Omental fat pad (tissue), 4 donors: Measurements from ENCODE around the gene LAIR2. TPM values are rescaled to one million over a fixed set of nuclear protein-coding genes. Genes with fewer than 3 reads are reported as not detected.

ENCODE experiments used
- ATAC-seq: fragments of 150-250 bp; one replicate; pipeline ENCODE4 v1.9.1; 2016; ENCODE audit warnings: mild to moderate bottlenecking, moderate library complexity; ENCODE audit not compliant: low FRiP score
- DNase-seq: peaks from one replicate; pipeline ENCODE4 v3.0.0-alpha.2; 2019; ENCODE audit warnings: low spot score
- total RNA-seq, 4 donors: library from RNA; depleted of rRNA; stranded (reverse); fragments of >200 nt; gene quantifications; one replicate each; pipeline ENCODE4 v1.1.0, GENCODE V29; 2016
- TF ChIP-seq, protein P1 (sequence below), 3 donors: fragments of 450-650 bp; IDR thresholded peaks; one replicate each; pipeline ENCODE4 v1.5.1; 2016 to 2017; ENCODE audit warnings: antibody characterized with exemption in 3 of 3, mild to moderate bottlenecking in 3 of 3, moderate library complexity in 2 of 3

LAIR2 gene
- total RNA-seq, 4 donors from 2014 or later, result not detected

DNA sequence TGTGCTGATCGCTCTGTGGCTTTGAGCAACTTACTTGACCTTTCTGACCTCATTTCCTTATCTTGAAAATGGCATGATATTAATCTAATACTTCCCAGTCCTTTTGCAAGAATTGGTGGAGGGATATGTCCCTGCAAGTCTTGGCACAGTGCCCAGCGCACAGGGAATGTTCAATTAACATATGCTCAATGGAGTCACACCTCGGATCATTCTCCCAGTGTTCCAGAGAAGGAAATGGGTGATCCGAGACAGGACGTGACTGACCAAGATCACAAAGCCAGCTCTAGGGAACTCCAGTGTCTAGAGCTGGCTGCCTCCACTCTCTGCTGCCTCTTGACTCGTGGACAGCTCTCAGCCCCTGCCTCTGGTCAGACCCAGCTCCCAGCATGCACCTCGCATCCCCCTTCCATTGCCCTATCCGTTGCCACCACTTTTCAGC is 33.1 kb upstream of the LAIR2 start:
- TF ChIP-seq, protein P1, sequence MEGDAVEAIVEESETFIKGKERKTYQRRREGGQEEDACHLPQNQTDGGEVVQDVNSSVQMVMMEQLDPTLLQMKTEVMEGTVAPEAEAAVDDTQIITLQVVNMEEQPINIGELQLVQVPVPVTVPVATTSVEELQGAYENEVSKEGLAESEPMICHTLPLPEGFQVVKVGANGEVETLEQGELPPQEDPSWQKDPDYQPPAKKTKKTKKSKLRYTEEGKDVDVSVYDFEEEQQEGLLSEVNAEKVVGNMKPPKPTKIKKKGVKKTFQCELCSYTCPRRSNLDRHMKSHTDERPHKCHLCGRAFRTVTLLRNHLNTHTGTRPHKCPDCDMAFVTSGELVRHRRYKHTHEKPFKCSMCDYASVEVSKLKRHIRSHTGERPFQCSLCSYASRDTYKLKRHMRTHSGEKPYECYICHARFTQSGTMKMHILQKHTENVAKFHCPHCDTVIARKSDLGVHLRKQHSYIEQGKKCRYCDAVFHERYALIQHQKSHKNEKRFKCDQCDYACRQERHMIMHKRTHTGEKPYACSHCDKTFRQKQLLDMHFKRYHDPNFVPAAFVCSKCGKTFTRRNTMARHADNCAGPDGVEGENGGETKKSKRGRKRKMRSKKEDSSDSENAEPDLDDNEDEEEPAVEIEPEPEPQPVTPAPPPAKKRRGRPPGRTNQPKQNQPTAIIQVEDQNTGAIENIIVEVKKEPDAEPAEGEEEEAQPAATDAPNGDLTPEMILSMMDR (IDR thresholded peaks at IDR 0.05), result no peak
- no peak for DNase-seq
- ATAC-seq, result no peak

DNA sequence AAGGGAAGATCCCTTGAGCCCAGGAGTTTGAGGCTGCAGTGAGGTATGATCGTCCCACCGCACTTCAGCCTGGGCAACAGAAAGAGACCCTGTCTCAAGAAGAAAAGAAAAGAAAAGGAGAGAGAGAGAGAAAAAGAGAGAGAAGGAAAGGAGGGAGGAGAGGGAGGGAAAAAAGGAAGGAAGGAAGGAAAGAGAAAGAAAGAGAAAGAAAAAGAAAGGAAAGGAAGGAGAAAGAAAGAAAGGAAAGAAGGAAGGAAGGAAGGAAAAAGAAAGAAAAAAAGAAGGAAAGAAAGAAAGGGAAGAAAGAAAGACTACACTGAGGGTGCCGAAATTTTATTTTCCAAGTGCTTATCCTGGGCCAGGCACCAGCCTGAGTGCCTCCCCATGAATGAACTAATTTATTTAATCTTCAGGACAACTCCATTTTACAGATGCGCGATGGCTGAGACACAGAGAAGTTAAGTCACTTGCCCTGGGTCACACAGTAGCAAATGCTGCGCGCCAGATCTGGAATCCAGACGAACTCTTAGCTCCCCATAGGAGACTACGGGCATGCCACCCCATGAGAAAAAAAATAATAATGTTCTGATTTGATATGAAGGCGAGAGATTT is 32.2 kb upstream of the LAIR2 start:
- TF ChIP-seq, protein P1 (IDR thresholded peaks at IDR 0.05), result no peak

DNA sequence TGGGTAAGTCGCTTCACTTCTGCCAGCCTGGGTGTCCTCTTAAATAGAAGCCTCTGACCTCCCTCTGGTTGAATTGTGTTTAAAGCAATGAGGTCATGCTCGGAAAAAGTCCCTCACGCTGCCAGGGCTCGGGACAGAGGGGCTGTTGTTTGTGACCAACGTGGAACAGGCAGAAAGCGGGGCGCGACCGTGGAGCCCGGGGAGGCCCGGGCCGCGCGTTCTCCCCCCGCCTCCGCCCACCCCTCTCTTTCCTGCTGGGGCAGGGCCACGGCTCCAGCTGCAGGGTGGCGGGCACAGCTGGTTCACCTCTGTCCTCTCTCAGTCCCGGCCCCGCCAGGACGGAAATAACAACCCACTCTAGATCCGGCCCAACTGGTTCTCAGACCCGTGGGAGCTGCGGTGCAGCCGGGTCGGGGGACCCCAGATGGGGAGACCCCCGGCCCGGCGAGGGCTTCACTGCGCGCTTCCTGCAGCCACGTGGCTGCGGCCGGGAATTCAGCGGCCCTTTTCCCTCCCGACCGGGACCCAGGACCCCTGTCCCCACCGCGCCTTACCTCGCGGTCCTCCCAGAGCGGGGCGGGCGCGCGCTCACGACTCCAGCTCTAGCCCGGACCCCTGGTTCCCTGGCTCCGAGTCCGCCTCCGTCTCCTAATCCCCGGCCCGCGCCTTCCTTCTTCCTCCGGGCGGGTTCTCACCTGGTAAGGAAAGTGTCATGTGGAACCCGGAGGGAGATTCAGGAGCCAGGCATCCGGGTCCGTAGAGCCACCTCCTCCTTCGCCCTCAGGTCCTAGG is 31.4 kb upstream of the LAIR2 start:
- no peak for DNase-seq
- no peak for ATAC-seq
- TF ChIP-seq, protein P1 (IDR thresholded peaks at IDR 0.05), result no peak

More for the DNA sequence above, 32.2 kb upstream of the LAIR2 start:
- no peak for ATAC-seq
- DNase-seq, result no peak

DNA sequence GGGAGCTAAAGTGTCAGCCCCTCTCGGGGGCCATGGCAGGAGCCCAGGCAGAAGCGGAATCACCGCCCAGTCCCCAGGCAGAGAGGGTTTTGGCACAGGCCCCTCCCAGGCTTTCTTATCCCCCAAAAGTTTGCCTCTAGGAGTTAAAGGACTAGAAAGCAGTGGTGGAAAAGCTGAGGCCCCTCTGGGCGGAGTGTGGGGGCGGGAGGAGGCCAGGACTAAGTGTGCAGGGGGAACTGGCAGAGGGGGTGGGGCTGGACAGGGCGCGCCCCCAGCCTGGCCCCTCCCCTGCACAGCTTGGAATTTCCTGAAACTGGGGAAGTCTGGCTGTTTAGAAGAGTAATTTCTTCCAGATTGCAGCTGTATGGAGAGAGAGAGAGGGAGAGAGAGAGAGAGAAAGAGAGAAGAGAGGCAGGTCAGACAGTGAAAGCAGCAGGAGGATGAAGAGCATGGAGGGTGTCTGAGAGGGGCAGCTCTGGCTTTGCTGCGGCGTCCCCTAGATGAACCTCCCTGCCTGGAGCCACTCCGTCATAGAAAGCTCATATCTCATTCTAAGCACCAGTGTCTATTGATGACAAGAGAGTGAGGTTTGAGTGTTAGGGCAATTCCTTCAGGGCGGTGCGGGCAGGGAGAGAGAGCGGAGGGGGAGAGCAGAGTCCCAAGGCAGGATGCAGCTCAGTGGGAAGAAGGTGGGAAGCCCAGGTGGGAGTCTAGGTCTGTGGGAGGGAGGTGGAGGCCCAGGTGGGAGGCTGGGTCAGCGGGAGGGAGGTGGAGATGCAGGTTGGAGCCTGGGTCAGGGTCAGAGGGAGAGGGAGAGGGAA is 29.4 kb upstream of the LAIR2 start, which contains the start of gene CDC42EP5:
CDC42EP5 (minus strand) TSS at position 226 of the 821 bp plus-strand sequence. CDS start 7,749 bp downstream, outside the sequence.
- ATAC-seq, result peak; percentile 93
- no peak for DNase-seq
- TF ChIP-seq, protein P1 (IDR thresholded peaks at IDR 0.05), result no peak

DNA sequence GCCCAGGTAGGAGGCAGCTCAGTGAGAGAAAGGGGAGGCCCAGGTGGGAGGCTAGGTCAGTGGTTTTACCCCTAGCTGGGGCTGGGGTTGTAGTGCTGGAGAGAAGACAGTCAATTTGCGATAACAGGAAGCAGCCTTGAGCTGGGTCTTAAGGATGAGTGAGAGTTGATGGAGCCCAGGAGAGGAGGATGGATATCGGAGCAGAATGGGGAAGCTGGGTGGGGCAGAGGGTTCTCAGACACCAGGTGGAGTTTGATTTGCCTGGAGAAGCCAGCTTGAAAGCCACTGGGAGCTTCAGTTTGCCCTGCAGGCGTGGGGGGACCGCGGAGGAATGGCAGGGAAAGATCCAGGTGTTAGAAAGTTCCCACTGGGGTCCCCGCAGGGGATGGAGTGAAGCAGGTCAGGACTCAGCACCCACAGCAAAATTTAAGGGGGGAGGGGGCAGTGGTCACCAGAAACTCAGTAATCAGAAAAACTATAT is 28.7 kb upstream of the LAIR2 start:
- no peak for ATAC-seq
- TF ChIP-seq, protein P1 (IDR thresholded peaks at IDR 0.05), result no peak
- no peak for DNase-seq

DNA sequence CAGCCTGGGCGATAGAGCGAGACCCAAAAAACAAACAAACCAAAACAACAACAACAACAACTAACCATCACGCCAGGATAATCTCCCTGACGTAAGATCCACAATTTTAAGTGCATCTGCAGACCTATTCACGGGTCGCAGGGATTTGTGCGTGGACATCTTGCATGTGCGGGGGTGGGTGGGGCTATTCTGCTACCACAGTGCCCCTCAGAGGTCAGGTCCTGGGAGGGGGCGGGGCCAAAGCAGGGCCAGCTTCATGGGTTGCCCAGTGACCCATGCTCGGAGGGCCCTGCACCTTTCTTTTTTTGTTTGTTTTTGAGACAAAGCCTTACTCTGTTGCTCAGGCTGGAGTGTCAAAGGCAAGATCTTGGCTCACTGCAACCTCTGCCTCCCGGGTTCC is 26.9 kb upstream of the LAIR2 start:
- DNase-seq (no peak), ATAC-seq (no peak)
- TF ChIP-seq, protein P1 (IDR thresholded peaks at IDR 0.05), result no peak
